Endothelial cell of umbilical vein (primary cell): ENCODE data around the gene KRTAP10-9. TPM values are rescaled to one million over a fixed set of nuclear protein-coding genes. Genes with fewer than 3 reads are reported as not detected.
"Not testable (repeated sequence)": the region's sequence is repeated elsewhere in the genome, so short reads cannot be mapped to it uniquely, and the experiment has no call there.

ENCODE experiments used
- BruUV-seq: library from RNA; stranded (reverse); fragments of 400-500 nt; replicated peaks from 2 replicates; lab custom pipeline; 2021; lab: Mats Ljungman, UMichigan
- CTCF ChIA-PET: fragments of 300-600, 350-600 bp; sonication (Branson Sonifier 250); formaldehyde crosslinking; loops from one replicate; lab custom pipeline; 2021; ENCODE audit warnings: antibody characterized with exemption, inconsistent platforms; lab: Charles Lee
- POLR2A ChIA-PET: fragments of 300-600, 350-600 bp; sonication (Branson Sonifier 250); formaldehyde crosslinking; loops from one replicate; lab custom pipeline; 2021; ENCODE audit warnings: antibody characterized with exemption, inconsistent platforms; lab: Charles Lee
- DNase-seq: peaks from one replicate; pipeline ENCODE4 v3.0.0-alpha.2; 2011; ENCODE audit warnings: low read depth, low spot score
- FAIRE-seq: peaks from 2 replicates; lab custom pipeline; 2011; peaks lifted over from hg19 to GRCh38; lab: Jason Lieb, UNC
- H2AFZ ChIP-seq: 2 replicates; pipeline ENCODE4 v1.6.0; 2012; ENCODE audit warnings: low read depth, low read length, control low read depth, inconsistent platforms
- H3K27ac ChIP-seq: 2 replicates; pipeline ENCODE4 v1.5.1; 2011; ENCODE audit warnings: low read depth, mild to moderate bottlenecking, control low read depth, low read length, moderate library complexity; ENCODE audit not compliant: insufficient read depth
- H3K27me3 ChIP-seq, 2 experiments: 2 replicates each; pipeline versions ENCODE4 v1.6.0 to v1.6.1; 2011; ENCODE audit warnings: low read length in 2 of 2, mixed read lengths in 1 of 2; ENCODE audit not compliant: control insufficient read depth in 2 of 2, insufficient read depth in 2 of 2
- H3K36me3 ChIP-seq, 2 experiments: 2 replicates in 1 of 2; 3 replicates in 1 of 2; pipeline ENCODE4 v1.5.1; 2011; ENCODE audit warnings: low read length in 2 of 2, mild to moderate bottlenecking in 1 of 2, moderate library complexity in 1 of 2; ENCODE audit not compliant: control insufficient read depth in 2 of 2, insufficient read depth in 2 of 2; ENCODE audit errors: extremely low read depth in 1 of 2
- H3K4me1 ChIP-seq: 3 replicates; pipeline ENCODE4 v1.5.1; 2011; ENCODE audit warnings: mild to moderate bottlenecking, low read length; ENCODE audit not compliant: control insufficient read depth, insufficient read depth; ENCODE audit errors: extremely low read depth
- H3K4me2 ChIP-seq: 2 replicates; pipeline ENCODE4 v1.6.1; 2011; ENCODE audit warnings: low read length, control low read depth, mixed read lengths; ENCODE audit not compliant: insufficient read depth
- H3K4me3 ChIP-seq, 3 experiments: fragments of 200-600 bp in 1 of 3; sonication (generic), shearing (Covaris generic) in 1 of 3; replicated peaks in 1 of 3; 2 replicates each; pipeline ENCODE4 v1.5.1; 2011 to 2016; ENCODE audit warnings: control low read depth in 3 of 3, low read length in 3 of 3, mild to moderate bottlenecking in 2 of 3, inconsistent platforms in 1 of 3, low read depth in 1 of 3, moderate library complexity in 1 of 3; ENCODE audit not compliant: insufficient read depth in 1 of 3
- H3K79me2 ChIP-seq: 2 replicates; pipeline ENCODE4 v1.6.0; 2012; ENCODE audit warnings: low read length, inconsistent platforms; ENCODE audit not compliant: control insufficient read depth, insufficient read depth
- H3K9ac ChIP-seq: replicated peaks from 2 replicates; pipeline ENCODE3; 2011; ENCODE audit warnings: low read length, control low read depth; ENCODE audit not compliant: insufficient read depth; ENCODE audit errors: extremely low read depth
- H3K9me1 ChIP-seq: replicated peaks from 3 replicates; pipeline ENCODE4 v1.6.0; 2011; ENCODE audit warnings: mild to moderate bottlenecking, low read length; ENCODE audit not compliant: control insufficient read depth, insufficient read depth; ENCODE audit errors: extremely low read depth
- H3K9me3 ChIP-seq: replicated peaks from 2 replicates; pipeline ENCODE4 v1.5.1; 2012; ENCODE audit warnings: low read length, inconsistent platforms; ENCODE audit not compliant: control insufficient read depth, insufficient read depth
- H4K20me1 ChIP-seq: replicated peaks from 2 replicates; pipeline ENCODE3; 2011; ENCODE audit warnings: mild to moderate bottlenecking, low read length; ENCODE audit not compliant: control insufficient read depth, insufficient read depth; ENCODE audit errors: extremely low read depth
- EZH2 ChIP-seq: IDR thresholded peaks from 2 replicates; pipeline ENCODE4 v1.6.1; 2012; ENCODE audit warnings: borderline replicate concordance, low read depth, mild to moderate bottlenecking, moderate library complexity, low read length, inconsistent platforms; ENCODE audit not compliant: severe bottlenecking
- FOS ChIP-seq: IDR thresholded peaks from 2 replicates; pipeline ENCODE4 v1.6.1; 2011; ENCODE audit warnings: mild to moderate bottlenecking, low read length, moderate library complexity, borderline replicate concordance; ENCODE audit not compliant: insufficient read depth
- GATA2 ChIP-seq: IDR thresholded peaks from 2 replicates; pipeline ENCODE4 v1.7.0; 2011; ENCODE audit warnings: low read depth, mild to moderate bottlenecking, moderate library complexity, mixed read lengths, low read length; ENCODE audit not compliant: insufficient read length, insufficient read depth
- MAX ChIP-seq: IDR thresholded peaks from 2 replicates; pipeline ENCODE4 v1.6.1; 2011; ENCODE audit not compliant: insufficient read depth, insufficient read length
- POLR2AphosphoS5 ChIP-seq: IDR thresholded peaks from 2 replicates; pipeline ENCODE4 v1.6.1; 2012; ENCODE audit warnings: low read depth, mild to moderate bottlenecking, control low read depth, low read length, moderate library complexity; ENCODE audit not compliant: insufficient read depth
- dilution Hi-C: fragments of 300-500 bp; cut with MboI; formaldehyde crosslinking; loops from one replicate; pipeline ENCODE4 v1.15.0; 2019; ENCODE audit warnings: low sequenced_read_pairs; ENCODE audit not compliant: extremely low pct_ligation_motif_present
- intact Hi-C: fragments of 100-400 bp; cut with micrococcal nuclease; formaldehyde crosslinking; loops from one replicate; pipeline ENCODE4 v1.10.0; 2022
- polyA plus RNA-seq, 4 experiments: library from polyadenylated mRNA; depleted of rRNA in 3 of 4; stranded (reverse) in 3 of 4; unstranded in 1 of 4; fragments of >200 nt; gene quantifications; 2 replicates each; pipeline versions ENCODE4 v1.2.1 to v1.2.3, GENCODE V29; 2011 to 2012; ENCODE audit warnings: missing spikeins in 1 of 4
- total RNA-seq: library from RNA; stranded (reverse); gene quantifications from 2 replicates; pipeline ENCODE4 v1.2.3, GENCODE V29; 2021

Gene KRTAP10-9
- total and polyA plus RNA-seq, 2 donors (not counting 3 experiments of a cell fraction or from before 2014, with no cell fraction given), result not detected

GRCh38 chr21:44661567-44661966 lies 34.7 kb downstream of the KRTAP10-9 start:
- H3K27me3 ChIP-seq, intact Hi-C loops, H3K9me1 ChIP-seq, H3K9me3 ChIP-seq, H3K79me2 ChIP-seq, H3K4me1 ChIP-seq, DNase-seq, FAIRE-seq, H3K4me3 ChIP-seq, H2AFZ ChIP-seq, H3K4me2 ChIP-seq, H3K27ac ChIP-seq, H3K9ac ChIP-seq, CTCF ChIA-PET, H4K20me1 ChIP-seq, H3K36me3 ChIP-seq, BruUV-seq, POLR2A ChIA-PET, dilution Hi-C loops: not testable (repeated sequence)

- Histone ChIP-seq H3K4me2 (no peak overlapping the region), H3K9me1 (no peaks in the 10 kb centered on the region), H3K27me3 (peaks cover 2 to 4% of the 10 kb centered on the region in 2 experiments), H4K20me1 (no peaks in the 10 kb centered on the region), H3K4me3 (no peak overlapping the region), H3K4me1 (no peaks in the 10 kb centered on the region), H3K27ac (no peak overlapping the region), H3K36me3 (no peaks in the 10 kb centered on the region), H3K9ac (no peak overlapping the region), H3K9me3 (no peaks in the 10 kb centered on the region), H2AFZ (no peak overlapping the region), H3K79me2 (no peaks in the 10 kb centered on the region)
- no TSS peak for BruUV-seq
- DNase-seq, result no peak
- ChIA-PET CTCF (no interaction called here), POLR2A (no interaction called here)
- TF ChIP-seq EZH2 (no peak), GATA2 (no peak), FOS (no peak), MAX (no peak), POLR2AphosphoS5 (no peak)
- no peak for FAIRE-seq
- dilution Hi-C loops, result no loop called here
- intact Hi-C loops, result no loop called here
These were observed 37.8 kb downstream of the KRTAP10-9 start for GRCh38 chr21:44664691-44665090.
